Peyer's patch (tissue), 4 donors: ENCODE data around the gene CAPN5.

ENCODE experiments used
- CTCF ChIP-seq, 6 experiments: fragments of 450-650 bp in 4 of 6; fragments of 200-600 bp in 2 of 6; sonication (generic) in 1 of 6; IDR thresholded peaks; one replicate each; pipeline ENCODE4 v1.5.1; 2017 to 2019; ENCODE audit warnings: antibody characterized with exemption in 6 of 6, mild to moderate bottlenecking in 3 of 6, moderate library complexity in 1 of 6
- POLR2A ChIP-seq, 2 donors: fragments of 450-650 bp; IDR thresholded peaks; one replicate each; pipeline ENCODE4 v1.5.1; 2017; ENCODE audit warnings: antibody characterized with exemption in 2 of 2, mild to moderate bottlenecking in 2 of 2, moderate library complexity in 2 of 2

- TF ChIP-seq POLR2A (IDR thresholded peaks at IDR 0.05): no peak
- TF ChIP-seq CTCF (IDR thresholded peaks at IDR 0.05): peak in 4 of 6 experiments; percentile 33 to 70 (median 58)
These were observed 27.0 kb upstream of the CAPN5 start for GRCh38 chr11:77039491-77040400.
